Muscle of leg (tissue), 11 donors: Measurements from ENCODE around the gene EFCAB8. TPM values are rescaled to one million over a fixed set of nuclear protein-coding genes. Genes with fewer than 3 reads are reported as not detected.

Experiments
- DNase-seq: peaks from one replicate; pipeline ENCODE4 v3.0.0; 2013
- H3K27ac ChIP-seq: one replicate; pipeline ENCODE4 v1.5.1; 2013; ENCODE audit warnings: mild to moderate bottlenecking, low read length, control low read depth
- H3K27me3 ChIP-seq: one replicate; pipeline ENCODE4 v1.6.1; 2013; ENCODE audit warnings: low read length; ENCODE audit not compliant: control insufficient read depth, insufficient read depth
- H3K36me3 ChIP-seq: one replicate; pipeline ENCODE4 v1.6.1; 2013; ENCODE audit warnings: low read length; ENCODE audit not compliant: control insufficient read depth, insufficient read depth
- H3K4me1 ChIP-seq: one replicate; pipeline ENCODE4 v1.6.1; 2013; ENCODE audit warnings: low read length; ENCODE audit not compliant: control insufficient read depth, insufficient read depth
- H3K4me3 ChIP-seq: one replicate; pipeline ENCODE4 v1.5.1; 2013; ENCODE audit warnings: low read length, control low read depth
- H3K9me3 ChIP-seq: replicated peaks from 2 replicates; pipeline ENCODE4 v1.6.1; 2013; ENCODE audit warnings: low read depth, low read length; ENCODE audit not compliant: control insufficient read depth
- WGBS: methylation state at CpG from one replicate; pipeline ENCODE4 v1.1.5; 2013; ENCODE audit warnings: missing lambda C conversion rate; ENCODE audit not compliant: insufficient coverage; 5-methylcytosine and 5-hydroxymethylcytosine counted together
- polyA plus RNA-seq, 8 donors: library from polyadenylated mRNA; unstranded; fragments of 120-200 nt; gene quantifications; one replicate each; pipeline versions ENCODE4 v1.2.1 to v1.2.3, GENCODE V29; 2013; ENCODE audit warnings: inconsistent platforms in 1 of 8, low replicate concordance in 1 of 8; ENCODE audit not compliant: insufficient read length in 8 of 8, insufficient read depth in 1 of 8
- total RNA-seq: library from RNA; stranded (reverse); fragments of 120-200 nt; gene quantifications from one replicate; pipeline ENCODE4 v1.2.4, GENCODE V29; 2013

The EFCAB8 gene
- total and polyA plus RNA-seq, 9 donors: 0.04 to 0.22 (median 0.14) TPM; not detected in 2

- WGBS: 89% methylated on average over 12 of the region's 12 CpGs
- peaks cover 9% of the 10 kb centered on the region for H3K9me3 ChIP-seq
Observed at GRCh38 chr20:32920066-32920465, 61.3 kb downstream of the EFCAB8 start.

GRCh38 chr20:32920530-32921298, 62.0 kb downstream of the EFCAB8 start:
- no CpG with 5 or more reads among the region's 6 CpGs for WGBS

More at GRCh38 chr20:32920066-32920465, 61.3 kb downstream of the EFCAB8 start:
- Histone ChIP-seq H3K4me3 (no peak overlapping the region), H3K27me3 (peaks cover 2% of the 10 kb centered on the region), H3K27ac (no peak overlapping the region), H3K36me3 (no peaks in the 10 kb centered on the region), H3K4me1 (no peaks in the 10 kb centered on the region)
- DNase-seq: no peak

GRCh38 chr20:32922466-32922865, 63.7 kb downstream of the EFCAB8 start:
- WGBS: 63% methylated on average over 2 of the region's 3 CpGs
- H3K36me3 ChIP-seq: no peaks in the 10 kb centered on the region
- no peak overlapping the region for H3K4me3 ChIP-seq
- peaks cover 2% of the 10 kb centered on the region for H3K27me3 ChIP-seq
- H3K9me3 ChIP-seq: no peaks in the 10 kb centered on the region
- no peak for DNase-seq
- H3K4me1 ChIP-seq: no peaks in the 10 kb centered on the region
- H3K27ac ChIP-seq: no peak overlapping the region

More at GRCh38 chr20:32920530-32921298, 62.0 kb downstream of the EFCAB8 start:
- Histone ChIP-seq H3K27me3 (peaks cover 2% of the 10 kb centered on the region), H3K27ac (no peak overlapping the region), H3K4me1 (no peaks in the 10 kb centered on the region), H3K36me3 (no peaks in the 10 kb centered on the region), H3K4me3 (no peak overlapping the region), H3K9me3 (peaks cover 4% of the 10 kb centered on the region)
- DNase-seq: no peak

- Histone ChIP-seq H3K27me3 (peaks cover 2% of the 10 kb centered on the region), H3K4me1 (no peaks in the 10 kb centered on the region), H3K36me3 (no peaks in the 10 kb centered on the region), H3K9me3 (no peaks in the 10 kb centered on the region), H3K4me3 (no peak overlapping the region), H3K27ac (no peak overlapping the region)
- WGBS: no CpG with 5 or more reads among the region's 1 CpG
- no peak for DNase-seq
Observed at GRCh38 chr20:32924781-32925180, 66.1 kb downstream of the EFCAB8 start.

GRCh38 chr20:32925481-32926196, 66.9 kb downstream of the EFCAB8 start:
- WGBS: 77% methylated on average over 10 of the region's 17 CpGs
- no peak overlapping the region for H3K4me3 ChIP-seq
- H3K27me3 ChIP-seq: peaks cover 2% of the 10 kb centered on the region
- no peaks in the 10 kb centered on the region for H3K36me3 ChIP-seq
- H3K4me1 ChIP-seq: no peaks in the 10 kb centered on the region
- no peaks in the 10 kb centered on the region for H3K9me3 ChIP-seq
- H3K27ac ChIP-seq: no peak overlapping the region
- no peak for DNase-seq

GRCh38 chr20:32929162-32929561, 70.4 kb downstream of the EFCAB8 start:
- H3K4me3 ChIP-seq: no peak overlapping the region
- H3K36me3 ChIP-seq: no peaks in the 10 kb centered on the region
- no peak overlapping the region for H3K27ac ChIP-seq
- no peaks in the 10 kb centered on the region for H3K27me3 ChIP-seq
- H3K4me1 ChIP-seq: no peaks in the 10 kb centered on the region
- no peak for DNase-seq
- no peaks in the 10 kb centered on the region for H3K9me3 ChIP-seq
- WGBS: no CpG with 5 or more reads among the region's 3 CpGs

GRCh38 chr20:32930181-32930580, 71.5 kb downstream of the EFCAB8 start:
- DNase-seq: no peak
- 80% methylated on average over 7 of the region's 10 CpGs for WGBS
- H3K36me3 ChIP-seq: no peaks in the 10 kb centered on the region
- no peak overlapping the region for H3K4me3 ChIP-seq
- no peaks in the 10 kb centered on the region for H3K4me1 ChIP-seq
- no peaks in the 10 kb centered on the region for H3K27me3 ChIP-seq
- H3K9me3 ChIP-seq: no peaks in the 10 kb centered on the region
- H3K27ac ChIP-seq: no peak overlapping the region

- Histone ChIP-seq H3K27me3 (no peaks in the 10 kb centered on the region), H3K4me1 (no peaks in the 10 kb centered on the region), H3K36me3 (no peaks in the 10 kb centered on the region), H3K27ac (no peak overlapping the region), H3K9me3 (no peaks in the 10 kb centered on the region), H3K4me3 (no peak overlapping the region)
- WGBS: 50% methylated on average over 2 of the region's 5 CpGs
- no peak for DNase-seq
Observed at GRCh38 chr20:32930701-32931100, 72.0 kb downstream of the EFCAB8 start.

GRCh38 chr20:32934580-32934979, 75.9 kb downstream of the EFCAB8 start:
- H3K27me3 ChIP-seq: no peaks in the 10 kb centered on the region
- H3K4me1 ChIP-seq: no peaks in the 10 kb centered on the region
- DNase-seq: no peak
- no peaks in the 10 kb centered on the region for H3K36me3 ChIP-seq
- WGBS: no CpG with 5 or more reads among the region's 4 CpGs
- H3K27ac ChIP-seq: no peak overlapping the region
- no peaks in the 10 kb centered on the region for H3K9me3 ChIP-seq
- H3K4me3 ChIP-seq: no peak overlapping the region

GRCh38 chr20:32941155-32941885, 82.6 kb downstream of the EFCAB8 start:
- no peaks in the 10 kb centered on the region for H3K9me3 ChIP-seq
- no peak overlapping the region for H3K4me3 ChIP-seq
- DNase-seq: no peak
- H3K27ac ChIP-seq: no peak overlapping the region
- no peaks in the 10 kb centered on the region for H3K36me3 ChIP-seq
- H3K27me3 ChIP-seq: no peaks in the 10 kb centered on the region
- no peaks in the 10 kb centered on the region for H3K4me1 ChIP-seq
- 67% methylated on average over 1 of the region's 4 CpGs for WGBS
